Heart left ventricle (tissue), 13 donors: Measurements from ENCODE around the gene PRDM16.

ENCODE experiments used
- POLR2A ChIP-seq, 2 donors: fragments of 450-650 bp; IDR thresholded peaks; one replicate each; pipeline ENCODE4 v1.6.1; 2017; ENCODE audit warnings: antibody characterized with exemption in 2 of 2, mild to moderate bottlenecking in 2 of 2, moderate library complexity in 2 of 2
- TF ChIP-seq, protein P1 (sequence below), 12 donors: fragments of 200-600 bp; sonication (generic) in 4 of 12; IDR thresholded peaks; one replicate each; pipeline versions ENCODE4 v1.5.0 to v1.8.0; 2018 to 2022; ENCODE audit warnings: antibody characterized with exemption in 12 of 12, mild to moderate bottlenecking in 5 of 12
- donor health status: ischemic (EF 13 %, LVEDD 7.1; RV severe dilation, severe dysfunction).
- donor health status: DM: no; HTN: yes; CAD: no.
- donor health status: DM: no; HTN: no; CAD: no.
- donor health status: ischemic (EF 25% LVEDD 6.9; RV normal size, moderate dysfunction).
- donor health status: ischemic (EF 25% LVEDD 5.7; RV mildly dilated, moderate dysfunction).
- donor health status: ischemic (EF 35%, LVEDD 5.7; RV mildly dilated, moderate dysfunction).
- donor health status: nonischemic (EF 11% LVEDD 7.7; RV severe dilation, severe dysfunction).
- donor health status: DM: yes; HTN: yes; CAD: no.
- donor health status: PGD.
- donor health status: ischemic (EF 29% LVEDD 5.4; RV normal size, mild dysfunction).
- donor health status: nonischemic (EF 23%, LVEDD 6.1; RV moderate dilation, normal function).

DNA sequence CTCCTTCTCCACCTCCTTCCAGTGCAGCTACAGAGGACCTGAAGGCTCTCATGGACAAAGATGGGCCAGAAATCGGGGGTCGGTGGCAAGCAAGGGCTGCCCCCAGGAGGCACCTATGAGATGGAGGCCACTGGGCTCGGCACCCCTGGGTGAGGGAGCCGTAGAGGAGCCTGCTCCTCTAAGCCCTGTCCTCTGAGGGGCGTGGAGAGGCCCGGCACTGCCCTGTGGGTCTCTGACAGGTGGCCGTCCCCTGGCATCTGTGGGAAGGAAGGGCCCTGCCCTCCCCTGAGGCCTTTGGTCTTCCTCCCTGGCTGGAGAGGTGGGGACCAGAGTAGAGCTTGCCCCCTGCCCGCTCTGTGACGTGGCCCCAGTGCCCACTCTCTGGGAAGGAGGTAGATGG is 30.9 kb downstream of the PRDM16 start:
- TF ChIP-seq, protein P1, sequence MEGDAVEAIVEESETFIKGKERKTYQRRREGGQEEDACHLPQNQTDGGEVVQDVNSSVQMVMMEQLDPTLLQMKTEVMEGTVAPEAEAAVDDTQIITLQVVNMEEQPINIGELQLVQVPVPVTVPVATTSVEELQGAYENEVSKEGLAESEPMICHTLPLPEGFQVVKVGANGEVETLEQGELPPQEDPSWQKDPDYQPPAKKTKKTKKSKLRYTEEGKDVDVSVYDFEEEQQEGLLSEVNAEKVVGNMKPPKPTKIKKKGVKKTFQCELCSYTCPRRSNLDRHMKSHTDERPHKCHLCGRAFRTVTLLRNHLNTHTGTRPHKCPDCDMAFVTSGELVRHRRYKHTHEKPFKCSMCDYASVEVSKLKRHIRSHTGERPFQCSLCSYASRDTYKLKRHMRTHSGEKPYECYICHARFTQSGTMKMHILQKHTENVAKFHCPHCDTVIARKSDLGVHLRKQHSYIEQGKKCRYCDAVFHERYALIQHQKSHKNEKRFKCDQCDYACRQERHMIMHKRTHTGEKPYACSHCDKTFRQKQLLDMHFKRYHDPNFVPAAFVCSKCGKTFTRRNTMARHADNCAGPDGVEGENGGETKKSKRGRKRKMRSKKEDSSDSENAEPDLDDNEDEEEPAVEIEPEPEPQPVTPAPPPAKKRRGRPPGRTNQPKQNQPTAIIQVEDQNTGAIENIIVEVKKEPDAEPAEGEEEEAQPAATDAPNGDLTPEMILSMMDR (IDR thresholded peaks at IDR 0.05), result no peak
- no peak for TF ChIP-seq POLR2A (IDR thresholded peaks at IDR 0.05)
